Endometrial microvascular endothelial cells (primary cell): ENCODE results near the gene FAM110D. TPM values are rescaled to one million over a fixed set of nuclear protein-coding genes. Genes with fewer than 3 reads are reported as not detected.

Experiments used
- total RNA-seq: library from RNA; depleted of rRNA; stranded (reverse); fragments of >200 nt; gene quantifications from one replicate; pipeline ENCODE4 v1.2.3, GENCODE V29; 2015; ENCODE audit errors: inconsistent ontology term

The FAM110D gene
- total RNA-seq, 1 donor from 2014 or later: 1.1 TPM

Other genes starting within 250 kb of the FAM110D start
- 11.5 TPM for gene PAFAH2, start 161.0 kb upstream of the FAM110D start, total RNA-seq
- gene EXTL1, start 137.3 kb upstream of the FAM110D start, total RNA-seq: not detected
- gene SLC30A2, start 113.0 kb upstream of the FAM110D start, total RNA-seq: not detected
- gene TRIM63, start 91.4 kb upstream of the FAM110D start, total RNA-seq: not detected
- 4.1 TPM for gene PDIK1L, start 47.3 kb upstream of the FAM110D start, total RNA-seq
- not detected for gene C1orf232, start 9.9 kb downstream of the FAM110D start, total RNA-seq
- gene ZNF593, start 10.8 kb downstream of the FAM110D start, total RNA-seq: 49.0 TPM
- gene ZNF593OS, start 12.8 kb downstream of the FAM110D start, total RNA-seq: not detected
- gene CNKSR1, start 18.4 kb downstream of the FAM110D start, total RNA-seq: not detected
- gene CATSPER4, start 31.5 kb downstream of the FAM110D start, total RNA-seq: not detected
- 11.7 TPM for gene CEP85, start 75.1 kb downstream of the FAM110D start, total RNA-seq
- 165 TPM for gene SH3BGRL3, start 121.0 kb downstream of the FAM110D start, total RNA-seq
- 2.6 TPM for gene UBXN11, start 147.6 kb downstream of the FAM110D start, total RNA-seq
- gene CD52, start 158.9 kb downstream of the FAM110D start, total RNA-seq: not detected
- not detected for gene CRYBG2, start 195.1 kb downstream of the FAM110D start, total RNA-seq
- gene ZNF683, start 213.7 kb downstream of the FAM110D start, total RNA-seq: not detected